GM18909 (cell line): ENCODE measurements around the gene NKX6-2.

Source experiments
- ATAC-seq: cut with Tn5 transposase; IDR thresholded peaks from one replicate; pipeline ENCODE4 v1.9.1; 2021; ENCODE audit warnings: mild to moderate bottlenecking; ENCODE audit not compliant: unreplicated experiment, poor library complexity

NKX6-2 gene

GRCh38 chr10:132813560-132814468 lies 27.9 kb upstream of the NKX6-2 start:
- ATAC-seq: no peak

DNA sequence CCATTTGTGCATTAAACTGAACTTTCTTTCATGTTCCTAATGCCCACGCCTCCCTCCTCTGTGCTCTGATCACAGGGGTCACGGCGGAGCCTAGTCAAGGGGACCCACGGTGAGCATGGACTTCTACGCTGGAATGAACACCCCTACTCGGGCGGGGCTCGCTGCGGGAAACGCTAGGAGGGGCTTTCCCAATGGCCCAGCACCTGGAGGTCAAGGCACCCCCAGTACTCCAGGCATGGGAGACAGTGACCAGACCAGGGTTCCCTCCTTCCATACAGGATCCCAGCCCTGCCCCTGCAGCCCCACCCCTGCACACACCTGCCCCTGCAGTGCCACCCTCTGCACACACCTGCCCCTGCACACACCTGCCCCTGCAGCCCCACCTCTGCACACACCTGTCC lies 27.1 kb upstream of the NKX6-2 start:
- ATAC-seq: no peak

GRCh38 chr10:132812520-132812919 lies 26.6 kb upstream of the NKX6-2 start:
- ATAC-seq: no peak

GRCh38 chr10:132811891-132812481 lies 26.0 kb upstream of the NKX6-2 start:
- ATAC-seq: no peak

- ATAC-seq: no peak
Observed at GRCh38 chr10:132810807-132811700, 25.1 kb upstream of the NKX6-2 start.

DNA sequence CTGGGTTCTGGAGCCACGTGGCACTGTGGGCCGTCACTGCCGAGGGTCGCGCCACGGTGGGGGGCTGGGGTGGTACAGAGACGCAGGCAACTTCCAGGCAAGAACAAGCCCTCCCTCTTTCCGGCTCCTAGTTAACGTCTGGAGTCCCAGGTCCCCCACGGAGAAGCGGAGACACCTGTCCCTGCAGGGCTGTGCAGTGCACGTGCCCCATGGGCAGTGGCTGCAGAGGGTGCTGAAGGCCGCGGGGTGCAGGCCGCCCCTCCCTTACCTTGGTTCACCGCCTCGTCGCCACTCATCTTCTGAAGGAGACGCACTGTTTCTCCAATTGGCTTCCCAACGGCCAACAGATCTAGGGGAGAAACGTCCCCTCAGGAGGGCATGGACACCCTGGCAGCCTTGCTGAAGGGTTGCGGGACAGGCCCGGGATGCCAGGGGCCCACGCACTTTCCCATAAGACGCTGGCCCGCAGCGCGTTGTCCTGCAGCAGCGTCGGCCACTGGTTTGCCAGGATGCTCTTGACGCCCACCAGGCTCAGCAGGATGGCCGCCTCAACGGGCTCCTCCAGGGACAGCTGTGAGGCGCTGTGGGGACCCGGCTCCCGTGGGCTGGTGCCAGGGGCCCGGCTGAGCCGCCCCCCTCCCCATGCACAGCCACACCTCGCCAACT lies 24.3 kb upstream of the NKX6-2 start:
- no peak for ATAC-seq

DNA sequence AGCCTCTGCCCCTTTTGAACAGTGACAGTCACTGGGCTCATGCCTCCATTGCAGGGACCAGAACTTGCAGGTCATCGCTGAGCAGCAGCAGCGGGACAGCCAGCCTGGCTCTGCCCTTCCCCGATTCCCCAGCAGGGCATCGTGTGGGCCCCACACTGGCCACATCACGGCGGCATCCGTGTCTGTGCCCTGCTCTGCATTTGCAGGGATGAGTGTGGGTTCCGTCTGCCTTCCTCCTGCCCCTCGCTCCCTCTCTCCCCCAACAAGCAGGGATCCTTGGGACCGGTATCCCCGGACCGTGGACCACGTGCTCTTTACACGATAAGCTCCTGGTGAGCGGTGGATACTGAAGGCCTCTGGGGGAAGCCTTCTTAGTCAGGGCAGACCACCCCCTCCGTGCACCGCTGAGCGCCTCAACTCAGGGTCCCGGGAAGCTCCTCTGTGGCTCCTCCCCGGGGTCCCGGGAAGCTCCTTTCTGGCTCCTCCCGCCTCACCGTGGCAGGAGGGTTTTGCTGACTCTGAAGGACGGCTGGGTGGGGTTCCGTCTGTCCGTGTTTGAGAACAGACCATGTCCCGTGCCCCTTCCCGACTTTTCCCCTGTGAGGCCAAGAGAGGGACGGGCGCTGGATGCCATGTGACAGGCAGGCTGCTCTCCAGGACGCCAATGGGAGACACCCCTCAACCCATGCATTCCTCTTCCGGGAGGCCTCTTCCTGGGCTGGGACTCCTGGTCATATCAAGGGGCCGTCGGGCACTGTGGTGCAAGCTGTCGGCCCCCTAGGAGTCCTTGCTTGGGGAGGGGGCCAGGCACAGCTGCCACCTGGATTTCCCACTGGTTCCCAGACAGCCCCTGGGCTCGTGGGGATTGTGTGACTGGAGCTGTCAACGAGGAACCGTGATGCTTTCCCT lies 23.5 kb upstream of the NKX6-2 start:
- ATAC-seq: no peak

DNA sequence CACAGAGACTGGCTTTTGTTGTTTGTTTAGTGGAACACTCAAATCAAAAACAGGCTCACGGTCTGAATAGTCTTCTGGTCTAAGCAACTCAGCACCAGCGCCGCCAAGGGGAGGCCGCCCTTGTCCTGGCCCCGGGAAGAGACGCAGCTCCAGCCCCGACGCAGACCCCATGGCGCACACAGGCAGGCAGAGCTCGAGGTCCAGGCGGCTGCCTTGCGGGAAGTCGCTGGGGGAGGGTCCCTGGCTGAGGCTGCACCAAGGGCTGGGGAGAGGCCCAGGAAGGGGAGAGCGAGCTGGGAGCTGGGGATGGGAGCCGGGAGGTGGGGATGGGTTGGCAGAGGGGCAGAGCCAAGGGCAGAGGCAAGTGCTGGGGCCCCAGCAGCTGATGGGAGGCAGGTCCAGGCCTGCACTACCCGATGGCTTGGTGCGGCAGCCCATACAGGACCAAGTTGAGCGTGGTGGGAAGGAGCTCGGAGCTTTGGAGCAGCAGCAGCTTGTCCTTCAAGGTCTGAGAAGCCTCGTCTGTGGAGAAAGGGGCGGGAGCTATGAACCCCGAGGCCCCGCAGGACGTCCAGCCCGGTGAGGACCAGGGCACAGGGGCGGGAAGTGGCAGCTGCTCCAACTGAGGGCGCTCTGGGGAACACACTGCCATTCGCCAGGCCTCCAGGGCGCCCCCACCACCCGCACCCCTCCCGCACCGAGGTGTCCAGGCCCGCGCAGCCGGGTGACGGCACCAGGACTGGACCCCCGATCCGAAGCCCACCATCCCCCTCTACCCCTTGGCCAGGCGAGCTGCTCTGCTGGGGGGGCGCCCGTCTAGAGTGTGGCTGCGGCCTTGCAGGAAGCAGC lies 22.7 kb upstream of the NKX6-2 start:
- ATAC-seq: no peak

DNA sequence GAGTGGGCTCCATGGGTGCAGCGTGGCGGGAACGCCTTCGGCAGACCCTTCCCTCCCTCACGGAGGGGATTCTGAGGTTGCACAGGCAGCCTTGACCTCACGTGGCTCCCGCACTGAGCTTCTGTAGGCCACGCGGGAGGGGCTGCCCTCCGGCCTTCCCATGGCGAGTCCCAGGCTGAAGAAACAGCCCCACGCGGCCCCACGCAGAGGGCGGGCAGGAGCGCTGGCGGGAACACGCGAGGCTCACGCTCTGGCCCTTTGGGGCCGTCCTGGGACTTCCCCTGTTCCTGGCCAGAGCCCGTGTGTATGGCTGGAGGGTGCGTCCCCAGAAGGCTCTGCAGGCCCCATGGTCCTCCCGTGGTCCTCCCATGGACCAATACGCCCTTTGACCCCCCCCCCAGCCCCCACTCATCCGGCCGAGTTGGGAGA lies 21.7 kb upstream of the NKX6-2 start:
- no peak for ATAC-seq

- no peak for ATAC-seq
Observed at GRCh38 chr10:132806561-132807003, 20.6 kb upstream of the NKX6-2 start.

- no peak for ATAC-seq
Observed at GRCh38 chr10:132806110-132806509, 20.2 kb upstream of the NKX6-2 start.

DNA sequence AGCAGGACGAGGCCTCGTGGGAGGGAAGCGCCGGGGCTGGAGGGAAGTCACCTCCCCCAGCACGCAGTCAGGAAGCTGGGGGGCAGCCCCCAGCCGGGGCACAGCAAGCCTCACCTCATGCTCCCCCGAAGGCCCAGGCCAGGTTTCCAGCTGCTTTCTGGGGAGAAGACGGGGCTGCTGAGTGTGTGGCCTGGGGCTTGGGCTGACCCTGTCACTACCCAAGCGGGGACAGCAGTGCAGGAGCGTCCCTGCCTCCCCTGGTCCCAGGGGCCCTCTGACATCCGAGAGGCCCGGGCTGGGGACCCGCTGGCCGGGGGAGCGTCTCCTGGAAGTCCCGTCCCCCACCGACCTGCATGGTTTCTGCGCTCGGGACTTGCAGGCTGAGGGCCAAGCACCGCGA lies 19.7 kb upstream of the NKX6-2 start:
- ATAC-seq: no peak

- ATAC-seq: no peak
Observed at GRCh38 chr10:132804785-132805426, 19.0 kb upstream of the NKX6-2 start.

DNA sequence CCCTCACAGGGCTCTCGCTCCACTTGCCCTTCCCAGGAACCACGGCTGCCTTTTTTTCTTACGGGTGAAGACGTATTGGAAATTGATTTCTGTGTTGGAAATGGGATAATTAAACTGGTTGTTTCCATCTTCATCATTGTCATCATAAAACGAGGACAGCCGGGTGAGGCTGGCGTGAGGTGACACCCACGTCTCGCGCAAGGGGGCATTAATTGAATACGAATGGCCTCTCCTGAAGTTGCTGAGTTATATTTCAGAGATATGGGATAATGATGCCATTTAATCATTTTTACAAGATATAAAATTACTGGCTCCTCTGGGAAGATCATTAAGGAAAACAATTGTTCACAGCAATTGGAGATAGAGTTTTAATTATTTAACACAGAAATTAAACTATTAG lies 18.3 kb upstream of the NKX6-2 start:
- ATAC-seq: no peak

DNA sequence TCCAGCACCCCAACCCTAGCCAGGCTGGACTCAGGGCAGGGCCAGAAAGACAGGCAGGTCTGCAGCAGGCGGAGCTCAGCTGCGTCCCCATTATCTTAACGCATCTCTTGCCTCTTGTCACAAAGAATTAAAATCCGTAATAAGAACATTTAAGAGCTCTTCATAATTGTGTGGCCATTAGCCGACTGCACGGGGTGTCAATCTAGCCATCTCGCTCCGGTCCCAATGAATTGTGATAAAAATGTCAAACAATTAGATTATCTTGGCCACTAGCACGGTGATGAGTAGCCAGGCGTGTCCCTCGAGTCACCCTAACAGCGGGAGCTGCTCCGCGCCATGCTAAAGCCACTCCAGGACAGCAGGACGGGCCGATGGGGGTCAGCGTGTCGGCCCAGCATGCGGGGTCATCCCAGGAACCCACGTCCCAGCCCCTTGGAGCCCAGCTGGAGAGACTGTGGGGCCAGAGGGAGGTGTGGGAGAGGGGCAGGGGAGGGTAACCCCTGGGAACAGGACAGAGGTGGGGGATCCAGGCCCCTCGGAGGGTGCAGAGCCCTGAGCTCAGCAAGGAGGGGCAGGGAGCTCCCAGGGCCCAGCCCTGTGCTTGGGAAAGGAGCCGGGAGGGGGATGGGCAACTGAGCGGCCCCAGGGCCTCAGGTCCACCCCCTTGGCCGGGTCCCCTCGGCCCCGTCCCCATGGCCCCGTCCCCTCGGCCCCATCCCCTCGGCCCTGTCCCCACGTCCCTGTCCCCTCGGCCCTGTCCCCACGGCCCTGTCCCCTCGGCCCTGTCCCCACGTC lies 17.7 kb upstream of the NKX6-2 start:
- no peak for ATAC-seq

DNA sequence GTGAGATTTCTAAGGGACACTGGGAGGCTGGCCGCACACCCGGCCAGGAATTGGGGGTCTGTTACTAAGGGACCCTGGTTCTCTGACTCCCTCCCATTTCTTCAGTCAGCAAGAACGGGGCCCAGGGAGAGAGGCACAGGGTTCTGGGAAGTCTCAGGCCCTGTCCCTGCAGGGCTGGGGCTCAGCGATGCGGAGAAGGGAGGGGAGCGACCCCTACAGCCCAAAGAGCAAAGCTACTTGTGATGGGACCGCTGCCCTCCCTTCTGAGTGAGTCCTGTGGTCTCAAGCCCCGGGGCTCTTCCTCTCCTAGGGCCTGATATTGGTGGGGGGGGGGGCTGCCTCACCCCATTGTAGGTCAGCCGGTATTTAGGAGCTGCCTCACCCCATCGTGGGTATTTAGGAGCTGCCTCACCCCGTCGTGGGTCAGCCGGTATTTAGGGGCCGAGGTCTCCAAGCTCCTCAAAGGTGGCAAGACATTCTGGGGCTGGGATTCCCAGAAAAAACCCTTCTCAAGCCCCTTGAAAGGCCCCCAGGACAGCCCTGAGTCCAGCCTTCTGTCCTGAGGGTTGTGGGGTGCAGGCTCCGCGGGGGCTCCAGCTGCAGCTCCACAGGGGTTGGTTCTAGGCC lies 16.9 kb upstream of the NKX6-2 start:
- no peak for ATAC-seq

- ATAC-seq: no peak
Observed at GRCh38 chr10:132802048-132802447, 16.1 kb upstream of the NKX6-2 start.
